Stomach (tissue), 9 donors: ENCODE data around the gene NEMP2. TPM values are rescaled to one million over a fixed set of nuclear protein-coding genes. Genes with fewer than 3 reads are reported as not detected.

Experiments
- DNase-seq, 2 donors: peaks; one replicate each; pipeline versions ENCODE4 v3.0.0 to v3.0.0-alpha.2; 2013 to 2019
- H3K27ac ChIP-seq, 5 donors: fragments of 200-600 bp in 4 of 5; sonication (generic) in 4 of 5; one replicate each; pipeline ENCODE4 v1.5.1; 2013 to 2019; ENCODE audit warnings: mild to moderate bottlenecking in 1 of 5, moderate library complexity in 1 of 5
- H3K27me3 ChIP-seq, 3 donors: fragments of 200-600 bp; sonication (generic); one replicate each; pipeline ENCODE4 v1.5.1; 2017 to 2019; ENCODE audit warnings: mixed run types in 1 of 3
- H3K36me3 ChIP-seq, 4 donors: fragments of 200-600 bp; sonication (generic); 1 replicate in 3 of 4; 2 replicates in 1 of 4; pipeline ENCODE4 v1.5.1; 2016 to 2019
- H3K4me1 ChIP-seq, 4 donors: fragments of 200-600 bp; sonication (generic); one replicate each; pipeline ENCODE4 v1.5.1; 2016 to 2019
- H3K4me3 ChIP-seq, 4 donors: fragments of 200-600 bp; sonication (generic) in 3 of 4; one replicate each; pipeline ENCODE4 v1.5.1; 2016 to 2019; ENCODE audit warnings: mild to moderate bottlenecking in 1 of 4
- H3K9me3 ChIP-seq, 4 donors: fragments of 200-600 bp; sonication (generic); one replicate each; pipeline ENCODE4 v1.5.1; 2016 to 2019
- CTCF ChIP-seq, 7 experiments: fragments of 450-650 bp in 4 of 7; fragments of 200-600 bp in 3 of 7; sonication (generic) in 3 of 7; IDR thresholded peaks; one replicate each; pipeline ENCODE4 v1.5.1; 2016 to 2019; ENCODE audit warnings: antibody characterized with exemption in 7 of 7, control low read depth in 2 of 7, mild to moderate bottlenecking in 1 of 7
- EP300 ChIP-seq: sonication (generic); formaldehyde crosslinking; IDR thresholded peaks from one replicate; pipeline ENCODE4 v1.6.1; 2017; ENCODE audit warnings: antibody characterized with exemption
- POLR2A ChIP-seq, 4 donors: fragments of 450-650 bp; IDR thresholded peaks; one replicate each; pipeline ENCODE4 v1.6.1; 2016; ENCODE audit warnings: antibody characterized with exemption in 4 of 4, control low read depth in 2 of 4, mild to moderate bottlenecking in 1 of 4, moderate library complexity in 1 of 4
- POLR2AphosphoS5 ChIP-seq, 3 donors: sonication (generic); formaldehyde crosslinking; IDR thresholded peaks; one replicate each; pipeline ENCODE4 v1.6.1; 2016; ENCODE audit warnings: antibody characterized with exemption in 3 of 3
- WGBS, 5 donors: extraction: QIAGEN DNeasy Blood & Tissue Kit in 3 of 5; methylation state at CpG; one replicate each; pipeline versions ENCODE4 v1.1.5 to v1.1.7; 2013 to 2018; 5-methylcytosine and 5-hydroxymethylcytosine counted together
- intact Hi-C: fragments of 100-400 bp; cut with DNase I; formaldehyde crosslinking; loops from one replicate; pipeline ENCODE4 v1.15.1; 2023; ENCODE audit warnings: low total_unique reads
- polyA plus RNA-seq, 3 donors: library from polyadenylated mRNA; stranded (reverse); fragments of 200-250 nt; gene quantifications; one replicate each; pipeline ENCODE4 v1.2.3, GENCODE V29; 2013
- total RNA-seq, 5 donors: library from RNA; depleted of rRNA; stranded (reverse); fragments of >200 nt; gene quantifications; one replicate each; pipeline versions ENCODE4 v1.1.0 to v1.2.3, GENCODE V29; 2014 to 2016
- donor health status: healthy with polysubstance abuse.
- donor health status: Bipolar disorder and iron deficiency.
- donor health status: healthy.

Gene NEMP2
- total and polyA plus RNA-seq, 8 donors, result 0.60 to 18.7 (median 1.6) TPM; not detected in 2

GRCh38 chr2:190493095-190493494 is 41.4 kb downstream of the NEMP2 start:
- DNase-seq, result no peak
- Histone ChIP-seq H3K4me1 (peaks cover 0 to 15% (median 5%) of the 10 kb centered on the region in 4 donors), H3K36me3 (peaks cover 15 to 56% (median 50%) of the 10 kb centered on the region in 4 donors), H3K27ac (no peak overlapping the region), H3K9me3 (no peaks in the 10 kb centered on the region), H3K4me3 (no peak overlapping the region), H3K27me3 (no peaks in the 10 kb centered on the region)
- 68 to 98% (median 96%) methylated on average over 2 of the region's 2 CpGs for WGBS, 5 donors
- no peak for TF ChIP-seq POLR2AphosphoS5 (IDR thresholded peaks at IDR 0.05)
- TF ChIP-seq CTCF (IDR thresholded peaks at IDR 0.05), result no peak
- no peak for TF ChIP-seq EP300
- no peak for TF ChIP-seq POLR2A (IDR thresholded peaks at IDR 0.05)
- intact Hi-C loops, result no loop called here

GRCh38 chr2:190490502-190490901 is 44.0 kb downstream of the NEMP2 start:
- intact Hi-C loops, result no loop called here
- Histone ChIP-seq H3K27me3 (no peaks in the 10 kb centered on the region), H3K4me3 (no peak overlapping the region), H3K36me3 (peaks cover 15 to 46% (median 40%) of the 10 kb centered on the region in 4 donors), H3K4me1 (peaks cover 0 to 28% (median 14%) of the 10 kb centered on the region in 4 donors), H3K27ac (no peak overlapping the region), H3K9me3 (no peaks in the 10 kb centered on the region)
- 78 to 99% (median 94%) methylated on average over 3 of the region's 3 CpGs for WGBS, 5 donors
- no peak for TF ChIP-seq EP300
- TF ChIP-seq POLR2AphosphoS5 (IDR thresholded peaks at IDR 0.05), result no peak
- TF ChIP-seq POLR2A (IDR thresholded peaks at IDR 0.05), result no peak
- TF ChIP-seq CTCF (IDR thresholded peaks at IDR 0.05), result no peak
- DNase-seq, result no peak

GRCh38 chr2:190489475-190489874 is 45.0 kb downstream of the NEMP2 start:
- Histone ChIP-seq H3K4me3 (no peak overlapping the region), H3K27me3 (no peaks in the 10 kb centered on the region), H3K4me1 (peaks cover 0 to 33% (median 15%) of the 10 kb centered on the region in 4 donors), H3K27ac (no peak overlapping the region), H3K9me3 (no peaks in the 10 kb centered on the region), H3K36me3 (peaks cover 15 to 46% (median 40%) of the 10 kb centered on the region in 4 donors)
- 89 to 98% (median 92%) methylated on average over 4 of the region's 4 CpGs for WGBS, 5 donors
- intact Hi-C loops, result no loop called here
- DNase-seq, result no peak
- no peak for TF ChIP-seq POLR2AphosphoS5 (IDR thresholded peaks at IDR 0.05)

- Histone ChIP-seq H3K9me3 (no peaks in the 10 kb centered on the region), H3K4me1 (peaks cover 0 to 32% (median 16%) of the 10 kb centered on the region in 4 donors), H3K27ac (no peak overlapping the region), H3K36me3 (peaks cover 15 to 46% (median 40%) of the 10 kb centered on the region in 4 donors), H3K4me3 (no peak overlapping the region), H3K27me3 (no peaks in the 10 kb centered on the region)
- no peak for DNase-seq
- intact Hi-C loops, result no loop called here
- 94 to 97% (median 96%) methylated on average over 6 of the region's 6 CpGs for WGBS, 5 donors
- TF ChIP-seq POLR2A (IDR thresholded peaks at IDR 0.05), result no peak
- no peak for TF ChIP-seq POLR2AphosphoS5 (IDR thresholded peaks at IDR 0.05)
- no peak for TF ChIP-seq CTCF (IDR thresholded peaks at IDR 0.05)
- no peak for TF ChIP-seq EP300
Observed at GRCh38 chr2:190488516-190489233, 45.8 kb downstream of the NEMP2 start.
